K562 (cell line): ENCODE results near the gene PAEP. TPM values are rescaled to one million over a fixed set of nuclear protein-coding genes. Genes with fewer than 3 reads are reported as not detected.
A peak's percentile ranks its signal among the peaks of the same experiment; 100 is the strongest.

Experiments
- ATAC-seq: fragments of 200-7000 bp; cut with Tn5 transposase; 3 replicates; pipeline ENCODE4 v1.9.1; 2020; ENCODE audit warnings: moderate library complexity
- BruUV-seq: library from RNA; stranded (reverse); fragments of 400-500 nt; replicated peaks from 2 replicates; lab custom pipeline; 2021; lab: Mats Ljungman, UMichigan
- CTCF ChIA-PET: fragments of 300-600 bp; formaldehyde crosslinking; extraction: SDS; loops from one replicate; lab custom pipeline; 2021; ENCODE audit warnings: low intra/inter-chr PET ratio; lab: Yijun Ruan, JAX
- POLR2A ChIA-PET: fragments of 300-600, 350-650 bp; sonication (Branson Sonifier 250); formaldehyde crosslinking; extraction: SDS; loops from one replicate; lab custom pipeline; 2021; ENCODE audit warnings: antibody characterized with exemption, inconsistent platforms; lab: Yijun Ruan, JAX
- DNase-seq, 4 experiments: peaks; one replicate each; pipeline versions ENCODE4 v3.0.0 to v3.0.0-alpha.2; 2011 to 2018; ENCODE audit warnings: low spot score in 3 of 4, mixed read lengths in 3 of 4; ENCODE audit errors: extremely low read depth in 1 of 4
- FAIRE-seq: peaks from 2 replicates; lab custom pipeline; 2011; peaks lifted over from hg19 to GRCh38; lab: Jason Lieb, UNC
- H2AFZ ChIP-seq: 2 replicates; pipeline ENCODE4 v1.6.0; 2011; ENCODE audit warnings: low read depth, low read length, control low read depth, inconsistent platforms
- H3K27ac ChIP-seq: fragments of 200-600 bp; 3 replicates; pipeline ENCODE4 v1.8.0; 2011; ENCODE audit warnings: low read depth, mild to moderate bottlenecking, control low read depth, inconsistent platforms, low read length, moderate library complexity, mixed read lengths; ENCODE audit errors: extremely low read depth
- H3K27me3 ChIP-seq, 2 experiments: fragments of 300-600 bp in 1 of 2; 2 replicates in 1 of 2; 3 replicates in 1 of 2; pipeline versions ENCODE4 v1.6.0 to v1.8.0; 2011; ENCODE audit warnings: inconsistent platforms in 2 of 2, low read length in 2 of 2, mild to moderate bottlenecking in 1 of 2, mixed read lengths in 1 of 2, moderate library complexity in 1 of 2; ENCODE audit not compliant: control insufficient read depth in 2 of 2, insufficient read depth in 2 of 2
- H3K36me3 ChIP-seq: fragments of 300-600 bp; 3 replicates; pipeline ENCODE4 v1.8.0; 2011; ENCODE audit warnings: mild to moderate bottlenecking, low read length, inconsistent platforms; ENCODE audit not compliant: control insufficient read depth, insufficient read depth
- H3K4me1 ChIP-seq, 2 experiments: fragments of 200-600 bp in 1 of 2; replicated peaks in 1 of 2; 2 replicates in 1 of 2; 3 replicates in 1 of 2; pipeline versions ENCODE4 v1.5.1 to v1.8.0; 2011; ENCODE audit warnings: inconsistent platforms in 2 of 2, low read length in 2 of 2, mild to moderate bottlenecking in 1 of 2, mixed read lengths in 1 of 2, moderate library complexity in 1 of 2; ENCODE audit not compliant: control insufficient read depth in 2 of 2, insufficient read depth in 2 of 2
- H3K4me2 ChIP-seq: 2 replicates; pipeline ENCODE4 v1.6.1; 2011; ENCODE audit warnings: low read length, control low read depth, inconsistent platforms, mixed read lengths; ENCODE audit not compliant: insufficient read depth
- H3K4me3 ChIP-seq: fragments of 200-600 bp; sonication (generic), shearing (Covaris generic); 2 replicates; pipeline ENCODE4 v1.5.1; 2016; ENCODE audit warnings: control low read depth, inconsistent platforms
- H3K79me2 ChIP-seq: fragments of 200-600 bp; 3 replicates; pipeline ENCODE4 v1.8.0; 2011; ENCODE audit warnings: low read length, inconsistent platforms; ENCODE audit not compliant: control insufficient read depth, insufficient read depth
- H3K9ac ChIP-seq, 2 experiments: 2 replicates each; pipeline versions ENCODE4 v1.6.0 to v1.6.1; 2011; ENCODE audit warnings: low read depth in 2 of 2, low read length in 2 of 2, control low read depth in 1 of 2, inconsistent platforms in 1 of 2, mild to moderate bottlenecking in 1 of 2, mixed read lengths in 1 of 2; ENCODE audit not compliant: insufficient read depth in 1 of 2
- H3K9me1 ChIP-seq: one replicate; pipeline ENCODE4 v1.6.0; 2011; ENCODE audit warnings: inconsistent platforms, mild to moderate bottlenecking, low read length, moderate library complexity; ENCODE audit not compliant: control insufficient read depth, insufficient read depth
- H3K9me3 ChIP-seq: replicated peaks from 2 replicates; pipeline ENCODE4 v1.5.1; 2011; ENCODE audit warnings: low read depth, low read length, inconsistent platforms; ENCODE audit not compliant: control insufficient read depth, insufficient read depth
- H4K20me1 ChIP-seq: replicated peaks from 2 replicates; pipeline ENCODE4 v1.6.1; 2011; ENCODE audit warnings: low read length, inconsistent platforms, mixed read lengths; ENCODE audit not compliant: control insufficient read depth, insufficient read depth
- MAFG ChIP-seq: fragments of 450-650 bp; conservative IDR thresholded peaks from 2 replicates; pipeline ENCODE4 v1.6.1; 2016; ENCODE audit warnings: missing genetic modification characterization, missing compliant biosample characterization
- MCM3 ChIP-seq: fragments of 450-650 bp; IDR thresholded peaks from 2 replicates; pipeline ENCODE4 v1.6.1; 2016
- MEIS2 ChIP-seq: fragments of 450-650 bp; IDR thresholded peaks from 2 replicates; pipeline ENCODE4 v1.6.1; 2014; ENCODE audit warnings: mild to moderate bottlenecking; ENCODE audit not compliant: partially characterized antibody
- PBX2 ChIP-seq, 2 experiments: IDR thresholded peaks in 1 of 2; conservative IDR thresholded peaks in 1 of 2; 2 replicates each; pipeline ENCODE4 v1.6.1; 2016; ENCODE audit warnings: low read depth in 2 of 2, mild to moderate bottlenecking in 1 of 2, missing compliant biosample characterization in 1 of 2, missing genetic modification characterization in 1 of 2, moderate library complexity in 1 of 2
- POLR2G ChIP-seq: fragments of 200-400 bp; formaldehyde crosslinking; IDR thresholded peaks from 2 replicates; pipeline ENCODE4 v1.6.1; 2017; ENCODE audit warnings: low read depth, mild to moderate bottlenecking, antibody characterized with exemption, low read length, moderate library complexity
- SREBF1 ChIP-seq: fragments of 150-350 bp; IDR thresholded peaks from 2 replicates; pipeline ENCODE4 v1.6.1; 2014; ENCODE audit warnings: antibody characterized with exemption, low read depth, low read length, borderline replicate concordance
- TAF1 ChIP-seq: IDR thresholded peaks from 2 replicates; pipeline ENCODE4 v1.6.1; 2011; ENCODE audit warnings: mild to moderate bottlenecking, low read length, moderate library complexity; ENCODE audit not compliant: insufficient read depth, control insufficient read depth, severe bottlenecking; ENCODE audit errors: extremely low read depth
- TEAD1 ChIP-seq, 2 experiments: fragments of 450-650 bp in 1 of 2; sonication (generic) in 1 of 2; formaldehyde crosslinking; IDR thresholded peaks; 2 replicates each; pipeline versions ENCODE4 v1.4.0 to v1.8.0; 2020 to 2022; ENCODE audit warnings: mild to moderate bottlenecking in 2 of 2, missing genetic modification reagents in 1 of 2
- TFAP4 ChIP-seq: sonication (generic); formaldehyde crosslinking; IDR thresholded peaks from 2 replicates; pipeline ENCODE4 v1.8.0; 2022; ENCODE audit warnings: missing genetic modification reagents, mild to moderate bottlenecking, moderate library complexity, borderline replicate concordance
- ZFP1 ChIP-seq: fragments of 450-650 bp; formaldehyde crosslinking; IDR thresholded peaks from 2 replicates; pipeline ENCODE4 v1.4.0; 2020; ENCODE audit warnings: mild to moderate bottlenecking, mixed read lengths
- ZNF778 ChIP-seq: fragments of 450-650 bp; formaldehyde crosslinking; IDR thresholded peaks from 2 replicates; pipeline ENCODE4 v1.4.0; 2020; ENCODE audit warnings: mild to moderate bottlenecking, moderate library complexity
- WGBS: fragments of 100-300 bp; shearing (Covaris generic); methylation state at CpG from one replicate; pipeline ENCODE4 v1.1.6; 2016; ENCODE audit warnings: low coverage, mixed read lengths; ENCODE audit not compliant: insufficient coverage; ENCODE audit errors: missing lambda C conversion rate; 5-methylcytosine and 5-hydroxymethylcytosine counted together
- in situ Hi-C: fragments of 300-500 bp; cut with MboI; formaldehyde crosslinking; loops from 4 replicates; pipeline ENCODE4 v1.15.0; 2018; ENCODE audit warnings: inconsistent platforms, mixed read lengths
- intact Hi-C: fragments of 100-400 bp; cut with micrococcal nuclease; formaldehyde crosslinking; loops from 2 replicates; pipeline ENCODE4 v1.14.2; 2022
- polyA plus RNA-seq, 8 experiments: library from polyadenylated mRNA; depleted of rRNA in 4 of 8; stranded (reverse) in 5 of 8; unstranded in 3 of 8; fragments of >200 nt; fragmentation: Nextera tagmentation in 2 of 8; fragmentation: Illumina TruSeq in 1 of 8; extraction: Ambion mirVana in 2 of 8; extraction: Trizol in 1 of 8; gene quantifications; 2 replicates each; pipeline versions ENCODE4 v1.2.1 to v1.2.3, GENCODE V29; 2011 to 2014; ENCODE audit warnings: inconsistent platforms in 1 of 8, missing spikeins in 1 of 8
- total RNA-seq, 7 experiments: library from RNA; depleted of rRNA in 6 of 7; stranded (reverse); fragments of >200 nt in 6 of 7; fragmentation: Illumina TruSeq in 2 of 7; extraction: Trizol in 2 of 7; gene quantifications; 2 replicates each; pipeline versions ENCODE4 v1.2.1 to v1.2.3, GENCODE V29; 2011 to 2021; ENCODE audit warnings: low replicate concordance in 1 of 7
- TF ChIP-seq, protein P1 (sequence below): sonication (generic); formaldehyde crosslinking; IDR thresholded peaks from 2 replicates; pipeline ENCODE4 v1.8.0; 2022; ENCODE audit warnings: mild to moderate bottlenecking, missing genetic modification reagents

Gene PAEP
- total and polyA plus RNA-seq, 9 of the 15 experiments (the other 6 are each of a cell fraction or from before 2014, with no cell fraction given), result 0.22 to 4.5 (median 0.58) TPM

- TF ChIP-seq, protein P1, sequence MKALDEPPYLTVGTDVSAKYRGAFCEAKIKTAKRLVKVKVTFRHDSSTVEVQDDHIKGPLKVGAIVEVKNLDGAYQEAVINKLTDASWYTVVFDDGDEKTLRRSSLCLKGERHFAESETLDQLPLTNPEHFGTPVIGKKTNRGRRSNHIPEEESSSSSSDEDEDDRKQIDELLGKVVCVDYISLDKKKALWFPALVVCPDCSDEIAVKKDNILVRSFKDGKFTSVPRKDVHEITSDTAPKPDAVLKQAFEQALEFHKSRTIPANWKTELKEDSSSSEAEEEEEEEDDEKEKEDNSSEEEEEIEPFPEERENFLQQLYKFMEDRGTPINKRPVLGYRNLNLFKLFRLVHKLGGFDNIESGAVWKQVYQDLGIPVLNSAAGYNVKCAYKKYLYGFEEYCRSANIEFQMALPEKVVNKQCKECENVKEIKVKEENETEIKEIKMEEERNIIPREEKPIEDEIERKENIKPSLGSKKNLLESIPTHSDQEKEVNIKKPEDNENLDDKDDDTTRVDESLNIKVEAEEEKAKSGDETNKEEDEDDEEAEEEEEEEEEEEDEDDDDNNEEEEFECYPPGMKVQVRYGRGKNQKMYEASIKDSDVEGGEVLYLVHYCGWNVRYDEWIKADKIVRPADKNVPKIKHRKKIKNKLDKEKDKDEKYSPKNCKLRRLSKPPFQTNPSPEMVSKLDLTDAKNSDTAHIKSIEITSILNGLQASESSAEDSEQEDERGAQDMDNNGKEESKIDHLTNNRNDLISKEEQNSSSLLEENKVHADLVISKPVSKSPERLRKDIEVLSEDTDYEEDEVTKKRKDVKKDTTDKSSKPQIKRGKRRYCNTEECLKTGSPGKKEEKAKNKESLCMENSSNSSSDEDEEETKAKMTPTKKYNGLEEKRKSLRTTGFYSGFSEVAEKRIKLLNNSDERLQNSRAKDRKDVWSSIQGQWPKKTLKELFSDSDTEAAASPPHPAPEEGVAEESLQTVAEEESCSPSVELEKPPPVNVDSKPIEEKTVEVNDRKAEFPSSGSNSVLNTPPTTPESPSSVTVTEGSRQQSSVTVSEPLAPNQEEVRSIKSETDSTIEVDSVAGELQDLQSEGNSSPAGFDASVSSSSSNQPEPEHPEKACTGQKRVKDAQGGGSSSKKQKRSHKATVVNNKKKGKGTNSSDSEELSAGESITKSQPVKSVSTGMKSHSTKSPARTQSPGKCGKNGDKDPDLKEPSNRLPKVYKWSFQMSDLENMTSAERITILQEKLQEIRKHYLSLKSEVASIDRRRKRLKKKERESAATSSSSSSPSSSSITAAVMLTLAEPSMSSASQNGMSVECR, result no peak
- TF ChIP-seq TAF1 (no peak), POLR2G (no peak), SREBF1 (no peak), MCM3 (no peak), ZNF778 (CRISPR knock-in tag) (no peak), ZFP1 (CRISPR knock-in tag) (no peak)
These were observed 31.1 kb downstream of the PAEP start (continued) for GRCh38 chr9:135592625-135593024.

GRCh38 chr9:135596211-135596610 is 34.7 kb downstream of the PAEP start:
- ATAC-seq (no peak), FAIRE-seq (no peak), DNase-seq (no peak)
- ChIA-PET POLR2A (no interaction called here), CTCF (no interaction called here)
- Histone ChIP-seq H3K27me3 (peaks cover 4 to 5% of the 10 kb centered on the region in 2 experiments; a peak in 3 of 5 replicates), H3K27ac (no peak overlapping the region), H2AFZ (no peak overlapping the region), H4K20me1 (no peaks in the 10 kb centered on the region), H3K9me1 (no peaks in the 10 kb centered on the region), H3K9me3 (no peaks in the 10 kb centered on the region), H3K4me1 (peaks cover 0 to 4% of the 10 kb centered on the region in 2 experiments; a peak in 1 of 5 replicates), H3K4me2 (no peak overlapping the region), H3K4me3 (no peak overlapping the region), H3K79me2 (no peaks in the 10 kb centered on the region), H3K36me3 (no peaks in the 10 kb centered on the region), H3K9ac (no peak overlapping the region)
- WGBS, result 2% methylated on average over 2 of the region's 2 CpGs
- intact Hi-C loops, result no loop called here
- in situ Hi-C loops, result no loop called here
- BruUV-seq, result no TSS peak
- TF ChIP-seq MAFG (tag), result no peak
- TF ChIP-seq MEIS2, result peak; percentile 70
- peak in 1 of 2 experiments; percentile 75; a peak in 2 of 4 replicates for TF ChIP-seq TEAD1 (CRISPR knock-in tag; IDR thresholded peaks at IDR 0.05)
- no peak for TF ChIP-seq PBX2 (CRISPR knock-in tag; IDR thresholded peaks at IDR 0.05; ENCODE audit: low read depth)
- TF ChIP-seq PBX2 (tag; conservative IDR thresholded peaks at IDR 0.05; ENCODE audit: low read depth), result peak; percentile 36; the same call in 1 of the 2 replicates
- no peak for TF ChIP-seq TFAP4 (CRISPR knock-in tag)
